Measurements from ENCODE around the gene IGF1R. TPM values are rescaled to one million over a fixed set of nuclear protein-coding genes. Genes with fewer than 3 reads are reported as not detected.

The IGF1R gene
- polyA plus RNA-seq, 1 experiment = 21.6 TPM

GRCh38 chr15:98796685-98797357 is 148.5 kb downstream of the IGF1R start:
- no peak for DNase-seq (ENCODE audit: low read depth, low spot score)
- CTCF ChIA-PET = interaction anchor here (1.0 to 3.6 kb wide), 2 partner anchors 18 to 33 kb away, joined by 3 to 14 read pairs; no protein-coding TSS in a partner anchor
- POLR2A ChIA-PET = no interaction called here
- H3K9me3 ChIP-seq (ENCODE audit: control insufficient read depth, insufficient read depth, low read length) = no peaks in the 10 kb centered on the region
- TF ChIP-seq, protein P1, sequence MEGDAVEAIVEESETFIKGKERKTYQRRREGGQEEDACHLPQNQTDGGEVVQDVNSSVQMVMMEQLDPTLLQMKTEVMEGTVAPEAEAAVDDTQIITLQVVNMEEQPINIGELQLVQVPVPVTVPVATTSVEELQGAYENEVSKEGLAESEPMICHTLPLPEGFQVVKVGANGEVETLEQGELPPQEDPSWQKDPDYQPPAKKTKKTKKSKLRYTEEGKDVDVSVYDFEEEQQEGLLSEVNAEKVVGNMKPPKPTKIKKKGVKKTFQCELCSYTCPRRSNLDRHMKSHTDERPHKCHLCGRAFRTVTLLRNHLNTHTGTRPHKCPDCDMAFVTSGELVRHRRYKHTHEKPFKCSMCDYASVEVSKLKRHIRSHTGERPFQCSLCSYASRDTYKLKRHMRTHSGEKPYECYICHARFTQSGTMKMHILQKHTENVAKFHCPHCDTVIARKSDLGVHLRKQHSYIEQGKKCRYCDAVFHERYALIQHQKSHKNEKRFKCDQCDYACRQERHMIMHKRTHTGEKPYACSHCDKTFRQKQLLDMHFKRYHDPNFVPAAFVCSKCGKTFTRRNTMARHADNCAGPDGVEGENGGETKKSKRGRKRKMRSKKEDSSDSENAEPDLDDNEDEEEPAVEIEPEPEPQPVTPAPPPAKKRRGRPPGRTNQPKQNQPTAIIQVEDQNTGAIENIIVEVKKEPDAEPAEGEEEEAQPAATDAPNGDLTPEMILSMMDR (IDR thresholded peaks at IDR 0.05; ENCODE audit: low read depth, low read length) = no peak
- H3K4me3 ChIP-seq (ENCODE audit: low read depth, low read length) = no peak overlapping the region
- H3K27me3 ChIP-seq (ENCODE audit: control insufficient read depth, insufficient read depth, low read length) = no peaks in the 10 kb centered on the region
- H3K27ac ChIP-seq (ENCODE audit: low read depth, low read length) = no peak overlapping the region

DNA sequence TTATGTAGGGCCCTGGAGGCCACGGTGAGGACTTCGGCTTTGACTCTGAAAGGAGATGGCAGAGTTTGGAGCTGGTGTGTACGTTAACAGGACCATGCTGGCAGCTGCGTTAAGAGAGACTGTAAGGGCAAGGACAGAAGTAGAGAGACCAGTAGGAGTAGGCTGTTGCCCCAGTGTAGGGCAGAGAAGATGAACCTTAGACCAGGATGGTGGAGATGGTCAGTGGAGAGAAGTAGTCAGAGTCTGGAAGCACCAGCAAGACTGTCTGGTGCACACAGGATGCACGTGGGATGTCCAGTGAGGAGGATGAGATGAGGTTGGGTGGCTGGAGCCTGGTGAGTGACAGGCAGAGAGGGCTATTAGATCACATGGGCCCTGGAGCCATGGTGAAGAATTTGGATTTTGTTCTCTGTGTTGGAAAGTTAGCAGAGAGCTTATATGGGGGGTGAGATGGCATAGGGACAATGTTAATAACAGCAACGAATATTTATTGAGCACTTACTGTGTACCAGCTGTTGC is 150.1 kb downstream of the IGF1R start:
- no peak overlapping the region for H3K27ac ChIP-seq (ENCODE audit: low read depth, low read length)
- H3K9me3 ChIP-seq (ENCODE audit: control insufficient read depth, insufficient read depth, low read length) = no peaks in the 10 kb centered on the region
- H3K4me3 ChIP-seq (ENCODE audit: low read depth, low read length) = no peak overlapping the region
- no peak for DNase-seq (ENCODE audit: low read depth, low spot score)
- TF ChIP-seq, protein P1 (IDR thresholded peaks at IDR 0.05; ENCODE audit: low read depth, low read length) = no peak
- H3K27me3 ChIP-seq (ENCODE audit: control insufficient read depth, insufficient read depth, low read length) = no peaks in the 10 kb centered on the region
- POLR2A ChIA-PET = interaction anchor here (0.7 to 1.1 kb wide), 2 partner anchors 7 to 23 kb away, joined by 3 to 5 read pairs; no protein-coding TSS in a partner anchor
- CTCF ChIA-PET = interaction anchor here (0.6 to 3.6 kb wide), 4 partner anchors 19 to 149 kb away, joined by 3 to 14 read pairs (median 5); no protein-coding TSS in a partner anchor

DNA sequence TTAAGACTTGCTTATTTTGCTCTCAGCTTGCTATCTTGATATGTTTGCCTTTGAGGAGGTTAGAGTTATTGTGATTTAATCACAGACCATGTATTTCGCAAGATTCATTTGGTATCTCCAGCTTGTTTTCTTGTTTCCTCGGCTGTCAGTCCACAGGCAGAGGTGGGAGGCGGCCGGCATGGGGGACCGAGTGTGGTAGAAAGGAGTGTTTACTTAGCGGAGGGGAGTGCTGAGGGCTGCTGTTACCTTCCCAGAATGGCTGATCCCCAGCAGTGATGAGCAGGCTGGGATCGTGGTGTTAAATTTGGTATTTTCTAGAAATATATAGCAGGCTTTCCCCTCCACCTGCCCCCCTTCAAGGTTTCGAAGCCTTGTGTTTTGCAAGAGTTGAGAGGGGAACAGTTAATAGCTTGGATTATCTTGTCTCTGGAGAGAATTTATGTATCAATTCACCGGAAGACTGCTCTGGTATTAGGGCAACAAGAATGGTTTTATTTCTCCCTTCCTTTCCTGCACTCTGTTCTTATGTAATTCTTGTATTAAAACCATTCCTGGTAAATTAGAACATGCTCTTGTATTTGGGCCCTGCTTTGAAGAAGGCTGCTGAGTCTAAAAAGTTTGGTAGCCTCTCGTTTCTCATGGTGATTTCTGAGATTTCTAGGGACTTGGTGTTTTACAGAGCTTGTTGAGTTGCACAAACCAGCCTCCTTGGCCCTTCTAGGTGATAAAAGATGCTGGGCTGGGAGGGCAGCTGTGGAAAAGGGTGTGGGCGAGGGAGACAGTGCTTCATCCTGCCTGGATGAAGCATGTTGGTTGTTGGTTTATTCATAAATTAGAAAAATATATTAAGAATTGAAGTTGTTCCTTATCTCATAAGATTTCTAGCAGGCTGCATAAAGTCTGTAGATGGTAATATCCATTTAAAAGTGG is 151.4 kb downstream of the IGF1R start:
- CTCF ChIA-PET = interaction anchor here (1.0 to 3.6 kb wide), 3 partner anchors 21 to 151 kb away, joined by 3 to 14 read pairs (median 7); no protein-coding TSS in a partner anchor
- peak overlapping the region; percentile 11 for H3K27ac ChIP-seq (ENCODE audit: low read depth, low read length)
- no peaks in the 10 kb centered on the region for H3K9me3 ChIP-seq (ENCODE audit: control insufficient read depth, insufficient read depth, low read length)
- TF ChIP-seq, protein P1 (IDR thresholded peaks at IDR 0.05; ENCODE audit: low read depth, low read length) = no peak
- no peak overlapping the region; the same call in 1 of the 2 replicates for H3K4me3 ChIP-seq (ENCODE audit: low read depth, low read length)
- H3K27me3 ChIP-seq (ENCODE audit: control insufficient read depth, insufficient read depth, low read length) = no peaks in the 10 kb centered on the region
- DNase-seq (ENCODE audit: low read depth, low spot score) = no peak
- POLR2A ChIA-PET = interaction anchor here (0.6 to 1.1 kb wide), 3 partner anchors 9 to 63 kb away, joined by 3 to 5 read pairs (median 3); no protein-coding TSS in a partner anchor

GRCh38 chr15:98800437-98801233 is 152.3 kb downstream of the IGF1R start:
- Histone ChIP-seq H3K9me3 (ENCODE audit: control insufficient read depth, insufficient read depth, low read length) (no peaks in the 10 kb centered on the region), H3K27ac (ENCODE audit: low read depth, low read length) (peak overlapping the region; percentile 73), H3K27me3 (ENCODE audit: control insufficient read depth, insufficient read depth, low read length) (no peaks in the 10 kb centered on the region), H3K4me3 (ENCODE audit: low read depth, low read length) (peak overlapping the region; percentile 37)
- ChIA-PET POLR2A (no interaction called here), CTCF (interaction anchor here (3.6 kb wide), 1 partner anchor 21 kb away, joined by 14 read pairs; no protein-coding TSS in a partner anchor)
- TF ChIP-seq, protein P1 (IDR thresholded peaks at IDR 0.05; ENCODE audit: low read depth, low read length) = no peak
- peak; percentile 66 for DNase-seq (ENCODE audit: low read depth, low spot score)

Measured in AG04450 (cell line).